ENCODE data around the gene SERINC5.

Gene SERINC5

DNA sequence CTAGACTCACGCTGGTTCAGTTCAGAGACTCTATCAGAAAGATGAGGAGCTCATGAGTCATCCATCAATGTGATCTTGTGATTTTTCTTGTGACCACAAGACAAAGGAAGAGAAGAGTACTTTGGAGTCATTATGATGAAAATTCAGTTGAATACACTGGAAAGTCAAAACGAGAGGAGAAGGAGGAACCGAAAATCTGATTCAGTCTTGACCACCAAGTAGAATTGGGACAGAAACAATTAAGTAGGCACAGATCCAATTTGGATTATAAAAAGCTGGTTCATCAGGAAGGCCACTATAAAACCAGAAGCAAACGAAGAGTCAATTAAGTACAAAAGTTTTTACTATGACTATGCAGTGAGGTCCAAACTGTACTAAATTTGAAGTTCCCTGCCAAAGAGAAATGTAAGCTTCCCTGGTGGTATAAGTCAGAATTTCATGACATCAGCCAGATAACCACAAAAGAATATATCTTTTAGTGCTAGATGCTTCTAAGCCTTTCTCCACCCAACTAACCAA is 129.8 kb downstream of the SERINC5 start:
- DNase-seq: peak; percentile 48

DNA sequence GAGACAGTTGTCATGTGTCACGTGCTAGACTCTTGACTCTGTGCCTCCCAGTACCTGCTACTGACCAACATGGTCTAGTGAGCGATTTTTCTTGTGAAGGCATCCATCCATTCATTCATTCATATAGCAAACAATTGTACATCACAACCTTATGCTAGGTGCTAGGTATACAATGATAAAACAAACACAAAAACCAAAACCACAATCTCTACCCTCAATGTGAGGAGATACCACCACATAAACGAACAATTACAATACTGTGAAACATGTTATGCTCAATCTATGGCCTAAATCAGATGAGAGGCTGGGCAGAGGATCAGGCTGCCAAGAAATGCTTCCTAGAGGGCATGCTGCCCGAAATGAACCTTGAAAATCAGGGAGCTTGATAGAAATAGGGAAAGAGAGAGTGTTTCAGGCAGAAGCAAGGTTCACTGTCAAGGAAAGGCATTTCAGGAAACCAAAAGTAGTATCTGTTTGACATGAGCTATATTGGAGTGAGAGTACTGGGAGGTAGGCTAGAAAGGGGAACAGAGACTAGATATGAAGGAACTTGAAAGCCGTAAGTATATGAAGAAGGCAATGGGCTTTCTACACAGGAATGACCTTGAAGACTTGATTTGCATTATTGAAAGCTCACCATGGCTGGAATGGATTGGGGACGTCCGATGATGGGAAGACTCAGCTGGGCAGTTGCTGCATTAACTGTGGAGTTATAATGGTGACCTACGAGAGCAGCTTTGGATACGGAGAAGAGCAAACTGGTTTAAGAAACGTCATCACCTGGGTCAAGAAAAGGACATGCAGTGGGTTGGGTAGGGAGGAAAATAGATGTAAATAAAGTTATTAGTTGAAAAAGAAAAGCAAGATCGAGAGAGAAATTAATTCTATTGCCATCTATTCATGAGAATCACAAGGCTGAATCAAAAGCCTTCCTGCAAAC is 130.6 kb downstream of the SERINC5 start:
- DNase-seq: no peak

DNA sequence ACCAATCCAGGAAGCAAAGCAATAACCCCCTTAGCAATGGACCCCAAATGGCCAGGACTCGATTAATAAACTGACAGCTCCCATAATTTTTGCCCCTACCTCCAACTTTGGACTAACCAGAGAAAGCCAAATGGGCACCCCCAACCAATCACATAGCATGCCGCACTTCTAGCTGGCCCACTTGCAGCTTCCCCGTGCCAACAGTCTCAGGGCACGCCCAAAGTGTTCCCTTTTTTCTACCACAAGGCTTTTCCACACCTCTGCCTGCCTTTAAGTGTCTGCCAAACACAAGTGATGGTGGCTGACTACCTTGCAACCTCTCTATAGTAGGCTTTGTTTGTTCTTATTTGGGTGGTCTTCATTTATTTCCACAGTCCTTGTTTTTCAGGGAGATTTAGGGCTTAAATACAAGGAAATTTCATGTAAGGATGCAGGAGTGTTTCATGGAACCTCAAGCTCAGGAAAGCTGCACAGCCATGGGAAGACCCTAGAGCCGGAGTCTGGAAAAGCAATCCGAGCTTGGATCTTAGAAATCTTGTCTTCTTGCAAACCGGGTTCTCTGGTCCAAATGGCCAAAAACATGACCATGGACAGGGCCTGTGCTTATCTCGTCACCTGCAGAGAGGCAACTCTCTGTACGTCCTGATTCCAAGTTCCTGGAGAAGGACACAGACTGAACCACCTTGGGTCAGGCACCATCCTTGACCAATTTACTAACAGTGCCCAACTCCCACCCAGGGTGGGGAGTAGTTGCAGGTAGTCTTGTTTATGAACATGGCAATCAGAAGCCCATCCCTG is 131.5 kb downstream of the SERINC5 start:
- DNase-seq: no peak

DNA sequence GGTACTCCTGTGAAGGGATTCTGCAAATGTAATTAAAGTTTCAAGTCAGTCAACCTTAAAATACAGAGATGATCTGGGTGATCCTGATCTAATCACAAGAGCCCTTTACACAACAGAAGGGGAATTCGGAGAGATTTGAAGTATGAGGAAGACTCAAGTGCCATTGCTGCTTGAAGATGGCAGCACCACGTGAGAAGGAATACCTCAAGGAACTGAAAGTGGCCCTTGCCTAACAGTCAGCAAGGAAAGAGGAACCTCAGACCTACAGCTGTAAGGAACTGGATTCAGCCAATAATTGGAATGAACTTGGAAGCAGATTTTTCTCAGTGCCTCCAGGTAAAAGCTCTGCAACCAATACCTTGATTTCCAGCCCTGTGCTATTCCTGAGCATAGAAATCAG is 133.3 kb downstream of the SERINC5 start:
- no peak for DNase-seq

DNA sequence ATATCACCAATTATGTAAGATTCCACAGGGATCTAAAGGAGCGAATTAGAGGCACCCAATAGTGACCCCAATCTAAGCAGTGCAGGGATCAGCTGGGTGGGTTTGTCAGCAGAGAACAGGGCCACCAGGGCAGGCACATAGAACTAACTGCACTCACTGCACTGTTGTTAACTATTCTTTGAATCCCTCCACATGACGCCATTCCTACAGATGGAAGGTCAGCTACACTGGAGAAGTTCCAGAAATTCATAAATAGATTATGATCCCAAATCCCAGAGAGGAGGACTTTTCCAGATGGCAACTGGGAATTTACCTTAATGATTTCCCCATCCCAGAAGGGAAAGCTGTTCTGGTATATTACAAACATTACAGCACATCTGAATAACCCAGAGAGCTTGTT is 136.5 kb downstream of the SERINC5 start:
- no peak for DNase-seq

DNA sequence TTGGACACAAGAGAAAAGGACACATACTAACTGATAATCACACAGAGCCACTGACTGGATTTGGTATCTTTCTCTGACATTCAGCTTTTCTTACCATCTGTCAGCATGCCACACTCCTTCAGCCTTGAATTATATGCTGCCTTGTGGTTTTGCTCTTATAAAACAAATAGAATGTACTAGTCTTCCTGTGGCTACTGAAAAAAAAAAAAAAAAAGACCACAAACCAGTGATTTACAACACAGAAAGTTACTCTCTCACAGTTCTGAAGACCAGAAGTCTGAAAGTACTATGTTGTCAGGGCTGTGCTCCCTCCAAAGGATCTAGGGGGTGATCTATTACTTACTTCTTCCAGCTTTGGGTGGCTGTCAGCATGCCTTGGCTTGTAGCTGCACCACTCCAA is 138.4 kb downstream of the SERINC5 start:
- no peak for DNase-seq

DNA sequence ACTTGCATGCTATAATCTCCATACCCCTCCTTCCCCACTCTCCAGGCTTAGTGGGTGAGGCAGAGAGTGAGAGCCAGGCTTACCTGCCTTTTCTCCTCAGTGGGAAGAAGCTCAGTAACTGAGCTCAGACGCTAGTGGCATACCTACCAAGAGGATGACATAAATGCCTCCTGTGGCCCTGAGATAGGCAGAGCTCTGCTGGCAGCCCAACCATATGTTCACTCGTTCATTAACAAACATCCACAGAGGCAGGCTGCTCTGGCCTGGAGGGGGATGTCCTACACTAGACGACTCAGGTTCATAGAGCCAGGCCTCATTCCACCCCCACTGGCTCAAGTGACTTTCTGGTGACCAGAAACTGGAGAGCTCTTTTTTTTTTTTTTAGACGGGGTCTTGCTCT is 139.4 kb downstream of the SERINC5 start:
- DNase-seq: no peak

DNA sequence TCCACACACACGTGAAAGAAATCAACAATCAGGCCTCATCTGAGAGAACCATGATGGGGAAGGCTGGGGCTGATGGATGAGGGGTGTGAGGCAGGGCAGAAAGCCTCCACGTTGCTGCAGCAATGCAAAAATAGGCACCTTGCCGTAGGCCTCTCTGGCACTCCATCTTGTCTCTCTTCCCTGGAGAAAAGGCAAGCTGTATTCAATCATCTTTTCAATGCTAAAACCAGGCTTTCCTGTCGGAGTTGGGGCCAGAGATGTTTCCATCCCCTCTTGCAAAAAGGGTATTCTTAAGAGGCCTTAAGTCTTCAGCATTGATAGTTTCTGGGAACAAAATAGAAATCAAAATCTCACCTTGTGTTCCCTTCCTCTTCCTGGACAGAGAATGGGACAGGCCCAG is 139.8 kb downstream of the SERINC5 start:
- DNase-seq: no peak

DNA sequence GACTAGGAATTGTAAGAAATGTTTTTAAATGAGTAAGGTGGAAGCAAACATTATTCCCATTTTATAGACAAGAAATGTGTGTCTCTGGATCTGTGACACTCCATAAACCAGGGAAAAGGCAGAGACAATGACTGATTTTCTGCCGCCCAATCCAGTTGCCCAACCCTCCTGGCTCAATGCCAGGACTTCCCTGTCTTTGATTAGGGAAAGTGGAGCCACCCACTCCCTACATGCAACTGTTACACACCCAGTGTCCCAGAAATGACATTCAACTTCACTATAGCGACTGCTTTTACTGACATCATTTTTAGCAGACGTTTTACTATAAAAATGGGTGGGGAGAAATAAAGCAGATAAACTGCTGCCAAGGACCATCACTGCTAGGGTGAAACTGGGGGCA is 141.0 kb downstream of the SERINC5 start:
- no peak for DNase-seq

DNA sequence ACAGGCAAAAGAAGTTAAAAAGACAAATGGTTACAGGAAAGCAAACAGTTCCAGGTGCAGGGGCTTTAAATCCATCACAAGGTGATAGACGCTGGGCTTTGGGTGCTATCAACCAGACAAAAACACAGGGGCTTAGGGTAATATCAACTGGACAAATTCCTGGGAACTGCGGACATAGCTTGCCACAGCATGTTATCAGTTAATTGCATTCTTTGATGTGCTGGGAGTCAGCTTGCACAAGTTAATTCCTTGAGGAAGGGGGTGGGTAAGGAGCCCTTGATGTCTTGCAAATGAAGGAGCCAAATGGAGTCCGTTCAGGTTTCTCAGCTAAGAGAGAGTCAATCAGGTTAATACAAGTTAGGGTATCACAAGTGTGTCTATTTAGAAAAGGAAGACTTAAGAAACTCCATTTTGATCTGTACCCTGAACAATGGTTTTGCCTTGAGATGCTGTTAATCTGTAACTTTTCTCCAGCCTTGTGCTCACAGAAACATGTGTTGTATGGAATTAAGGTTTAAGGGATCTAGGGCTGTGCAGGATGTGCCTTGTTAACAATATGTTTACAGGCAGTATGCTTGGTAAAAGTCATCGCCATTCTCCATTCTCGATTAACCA is 144.4 kb downstream of the SERINC5 start:
- DNase-seq: peak; percentile 9

DNA sequence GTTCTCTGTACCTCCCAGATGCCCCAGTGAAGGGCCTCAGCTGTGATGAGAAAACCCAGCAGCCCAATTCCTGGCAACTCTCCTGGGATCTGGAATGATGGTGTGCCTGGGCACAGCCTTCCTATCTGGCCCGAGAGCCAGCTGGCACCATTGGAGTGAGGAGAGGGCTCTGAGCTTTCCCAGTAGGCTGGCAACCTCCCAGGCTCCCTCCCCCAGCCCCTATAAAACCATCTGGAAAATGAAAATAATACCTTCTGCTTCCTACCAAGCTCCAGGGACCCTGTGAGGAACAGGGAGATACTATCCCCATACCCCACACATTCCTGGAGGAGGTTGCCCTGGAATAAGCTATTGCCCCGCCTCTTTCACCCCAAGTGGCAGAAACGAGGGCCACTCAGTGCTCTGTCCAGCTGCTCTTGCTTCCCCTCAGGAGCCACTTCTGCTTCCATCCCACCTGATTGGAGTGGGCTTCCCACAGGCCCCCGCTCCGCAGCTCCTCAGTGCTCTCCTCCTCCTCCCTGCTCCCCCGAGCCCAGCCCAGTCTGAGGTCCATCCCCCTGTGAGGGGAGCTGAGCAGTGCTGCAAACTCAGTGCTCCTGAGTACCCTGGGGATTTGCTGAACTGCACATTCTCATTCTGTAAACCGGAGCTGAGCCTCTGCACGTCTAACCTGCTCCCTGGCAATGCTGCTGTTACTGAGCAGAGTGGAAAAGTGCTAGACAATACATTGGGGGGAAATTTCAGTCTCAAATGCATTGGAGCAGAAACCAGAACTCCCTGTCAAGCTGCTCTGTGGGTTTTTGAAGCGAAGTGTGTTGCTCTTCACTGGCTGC is 146.0 kb downstream of the SERINC5 start:
- DNase-seq: no peak

DNA sequence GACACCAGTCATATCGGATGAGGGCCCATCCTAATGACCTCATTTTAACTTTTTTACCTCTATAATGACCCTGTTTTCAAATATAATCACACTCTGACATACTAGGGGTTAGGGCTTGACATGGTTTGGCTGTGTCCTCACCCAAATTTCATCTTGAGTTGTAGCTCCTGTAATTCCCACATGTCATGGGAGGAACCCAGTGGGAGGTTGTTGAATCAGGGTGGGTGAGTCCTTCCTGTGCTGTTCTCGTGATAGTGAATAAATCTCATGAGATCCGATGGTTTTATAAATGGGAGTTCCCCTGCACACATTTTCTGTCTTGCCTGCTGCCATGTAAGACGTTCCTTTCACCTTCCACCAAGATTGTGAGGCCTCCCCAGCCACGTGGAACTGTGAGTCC is 148.9 kb downstream of the SERINC5 start:
- no peak for DNase-seq

DNA sequence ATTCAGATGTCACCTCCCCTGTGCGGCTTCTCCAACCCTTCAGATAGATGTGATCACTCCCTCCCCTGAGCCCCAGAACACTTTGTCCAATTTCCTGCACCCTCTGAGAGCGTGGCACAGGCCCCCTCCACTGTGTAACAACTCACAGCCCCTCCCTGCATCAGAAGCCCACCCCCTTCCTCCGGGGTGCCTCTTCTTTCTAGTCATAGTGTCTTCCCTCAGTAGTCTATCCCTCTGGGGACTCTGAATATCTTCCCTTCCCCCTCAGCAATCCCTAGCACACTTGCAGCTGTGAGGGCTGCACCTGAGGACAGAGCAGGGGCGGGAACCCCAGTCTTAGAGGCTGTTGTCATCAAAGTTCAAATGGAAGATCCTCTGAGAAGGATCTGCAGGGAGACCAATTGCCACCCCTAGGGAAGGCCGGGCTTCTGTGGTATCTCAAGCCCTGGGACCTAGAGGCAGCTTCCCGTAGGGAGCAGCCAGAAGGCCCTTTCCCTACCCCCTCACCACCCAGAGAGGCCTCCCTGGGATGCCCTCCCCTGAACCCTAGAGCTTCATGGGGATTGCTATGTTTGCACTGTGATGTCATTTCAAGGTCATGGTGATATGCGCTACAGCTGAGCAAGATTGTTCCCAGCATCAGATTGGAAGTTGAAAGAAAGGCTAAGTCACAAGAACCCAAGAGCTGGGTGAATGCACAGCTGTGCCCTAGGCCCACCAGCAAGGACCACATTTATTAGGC is 150.0 kb downstream of the SERINC5 start:
- no peak for DNase-seq

DNA sequence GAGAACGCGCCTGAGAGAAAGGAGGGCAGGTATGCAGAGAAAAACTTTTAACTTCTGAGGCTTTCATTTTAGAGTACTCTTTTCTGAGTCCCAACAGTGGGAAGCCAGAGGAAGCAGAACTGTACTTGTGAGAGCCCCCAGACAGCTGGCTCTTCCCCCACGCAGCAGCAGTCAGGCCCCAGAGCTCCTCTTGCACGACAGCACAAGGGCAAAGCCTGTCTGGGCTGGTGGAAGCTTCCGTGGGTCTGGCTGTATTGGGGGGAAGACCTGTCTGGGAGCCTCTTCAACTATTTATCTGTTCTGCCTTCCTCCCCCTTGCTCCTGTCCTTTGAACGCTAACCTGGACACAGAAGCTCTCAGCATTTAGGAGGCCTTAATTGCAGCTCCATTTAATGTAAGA is 152.5 kb downstream of the SERINC5 start:
- DNase-seq: no peak

DNA sequence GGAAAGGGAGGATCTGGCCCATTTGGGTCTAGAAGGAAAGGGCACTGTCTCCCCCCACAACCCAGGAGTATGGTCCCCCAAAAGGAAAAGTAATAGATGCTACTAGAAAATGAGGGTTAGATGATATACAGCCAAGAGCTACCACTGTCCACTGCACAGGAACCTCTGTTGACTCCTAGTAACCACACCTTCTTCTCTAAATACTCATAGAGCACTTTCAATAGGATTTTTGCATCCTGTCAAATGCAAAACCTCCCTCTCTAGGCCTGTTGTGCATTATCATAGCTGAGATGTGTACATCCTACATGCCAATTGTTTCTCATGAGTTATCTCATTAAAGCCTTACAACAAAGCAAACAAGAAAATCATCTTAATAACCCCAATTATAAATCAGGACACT is 153.9 kb downstream of the SERINC5 start:
- DNase-seq: no peak

DNA sequence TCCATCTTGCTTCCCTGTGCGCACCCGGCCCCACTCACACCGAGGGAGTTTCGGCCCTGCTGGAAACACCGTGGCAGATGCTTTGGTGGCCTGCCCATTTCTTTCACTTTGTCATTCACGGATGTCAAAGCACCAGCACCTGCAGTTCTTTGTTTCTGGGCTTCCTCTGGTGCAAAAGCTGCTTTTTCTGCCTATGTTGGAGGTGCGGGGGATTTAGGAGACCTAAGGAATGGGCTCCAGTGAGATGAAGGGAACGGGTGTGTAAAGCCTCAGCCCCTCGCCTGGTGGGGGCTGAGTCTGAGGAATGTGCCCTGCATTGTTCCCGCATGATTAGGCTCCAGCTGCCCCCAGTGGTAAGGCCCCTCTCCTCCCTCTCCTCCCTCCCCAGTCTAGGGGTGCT is 158.4 kb downstream of the SERINC5 start:
- DNase-seq: no peak

DNA sequence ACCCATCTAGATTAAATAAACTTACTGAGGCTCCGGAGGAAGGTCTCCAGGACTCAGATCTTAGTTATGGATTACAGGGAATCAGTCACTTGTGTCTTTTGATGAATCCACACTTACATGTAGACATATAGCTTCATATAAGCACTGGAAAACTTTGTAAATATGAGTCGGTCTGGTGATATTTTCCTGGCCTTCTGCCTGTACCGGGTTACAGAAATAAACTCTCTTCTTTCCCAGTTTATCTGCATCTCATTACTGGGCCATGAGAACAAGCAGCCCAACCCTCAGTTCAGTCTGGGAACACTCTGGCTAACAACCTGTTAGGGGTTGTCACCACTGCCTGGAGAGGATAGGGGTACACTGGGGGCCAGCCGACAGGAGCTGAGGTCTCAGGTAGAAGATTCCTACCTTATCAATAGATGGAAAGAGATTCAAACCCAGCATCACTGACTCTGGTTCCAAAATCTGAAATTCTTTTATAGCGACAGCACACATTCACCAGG is 161.6 kb downstream of the SERINC5 start:
- DNase-seq: no peak

DNA sequence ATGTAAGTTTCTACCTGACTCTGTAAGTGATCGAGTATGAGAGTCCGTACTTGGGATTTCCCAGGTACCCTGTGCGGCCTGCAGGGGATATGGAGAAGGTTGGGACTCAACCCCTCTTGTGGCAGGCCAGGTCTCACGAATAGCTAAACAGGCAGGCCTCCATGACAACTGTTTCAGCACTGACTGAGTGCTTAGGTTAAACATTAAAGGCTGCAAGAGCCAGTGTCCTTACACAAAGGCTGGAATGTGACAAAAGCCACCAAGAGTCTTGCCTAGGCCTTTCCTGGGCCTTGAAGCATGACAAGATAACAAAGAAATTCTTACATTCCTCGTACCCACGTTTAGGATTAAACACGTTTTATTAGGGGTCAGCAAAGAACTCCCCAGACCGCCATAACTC is 162.1 kb downstream of the SERINC5 start:
- peak; percentile 35 for DNase-seq

DNA sequence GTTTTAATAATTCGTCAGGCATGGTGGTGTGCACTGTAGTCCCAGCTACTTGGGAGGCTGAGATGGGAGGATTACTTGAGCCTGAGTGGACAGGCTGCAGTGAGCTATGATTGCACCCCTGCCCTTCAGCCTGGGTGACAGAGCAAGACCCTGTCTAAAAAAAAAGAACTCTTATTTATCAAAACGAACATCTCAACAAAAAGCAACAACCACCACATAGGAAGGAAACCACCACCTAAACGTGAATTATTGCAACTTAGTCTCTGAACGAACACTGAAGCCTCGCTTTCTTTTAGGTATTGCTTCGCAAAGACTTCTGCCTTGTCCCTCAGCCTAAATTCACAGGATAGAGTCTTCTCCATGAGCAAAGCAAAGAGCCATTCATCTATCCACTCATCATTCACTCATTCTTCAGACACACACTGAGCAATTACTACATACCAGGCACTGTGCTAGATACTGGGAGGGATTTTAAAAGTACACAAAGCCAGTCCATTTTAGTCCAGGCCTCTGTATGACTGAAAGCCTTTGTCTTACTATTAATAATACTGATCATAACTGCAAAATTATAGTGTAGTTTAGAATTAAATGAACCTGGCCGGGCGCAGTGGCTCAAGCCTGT is 163.3 kb downstream of the SERINC5 start:
- DNase-seq: no peak

DNA sequence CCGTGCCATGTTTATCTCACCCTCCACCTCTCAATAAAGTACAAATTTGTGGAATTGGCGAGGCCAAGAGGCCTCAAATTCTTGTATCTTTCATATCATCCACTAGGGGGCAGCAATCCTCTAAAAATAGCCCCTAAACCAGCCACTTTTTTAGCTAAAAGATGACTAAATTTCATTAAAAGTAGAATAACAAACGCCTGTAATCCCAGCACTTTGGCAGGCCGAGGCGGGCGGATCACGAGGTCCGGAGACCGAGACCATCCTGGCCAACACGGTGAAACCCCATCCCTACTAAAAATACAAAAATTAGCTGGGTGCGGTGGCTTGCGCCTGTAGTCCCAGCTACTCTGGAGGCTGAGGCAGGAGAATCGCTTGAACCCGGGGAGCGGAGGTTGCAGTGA is 164.1 kb downstream of the SERINC5 start:
- peak; percentile 50 for DNase-seq

DNA sequence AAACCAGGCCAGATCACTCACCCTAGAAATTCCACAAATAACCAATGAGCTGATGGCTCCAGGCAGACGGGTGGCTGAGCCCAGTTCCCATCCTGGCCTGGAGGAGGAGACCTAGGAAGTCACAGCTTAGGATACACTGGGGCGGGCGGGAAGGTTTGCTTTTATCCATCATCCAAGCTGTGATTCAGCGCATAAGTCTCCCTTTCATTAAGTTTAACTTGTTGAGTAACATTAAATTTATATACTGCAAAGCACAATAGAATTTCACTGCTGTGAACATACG is 165.0 kb downstream of the SERINC5 start:
- DNase-seq: no peak

Data from kidney glomerular epithelial cell (primary cell).